Activated CD4-positive, alpha-beta memory T cell treated with anti-CD3 and anti-CD28 coated beads for 36 hours (primary cell): ENCODE data around the gene IPP. TPM values are rescaled to one million over a fixed set of nuclear protein-coding genes. Genes with fewer than 3 reads are reported as not detected.

Experiments
- CTCF ChIA-PET: fragments of 350-600 bp; sonication (Branson Sonifier 250); formaldehyde crosslinking; loops from one replicate; lab custom pipeline; 2021; ENCODE audit warnings: antibody characterized with exemption, inconsistent platforms; lab: Charles Lee
- POLR2A ChIA-PET: fragments of 350-600 bp; sonication (Branson Sonifier 250); formaldehyde crosslinking; loops from one replicate; lab custom pipeline; 2021; ENCODE audit warnings: antibody characterized with exemption; lab: Charles Lee
- DNase-seq: peaks from one replicate; pipeline ENCODE4 v3.0.0-alpha.2; 2020
- H3K27ac Mint-ChIP-seq: one replicate; pipeline ENCODE4 v1.8.0; 2021; ENCODE audit warnings: mixed read lengths
- H3K27me3 Mint-ChIP-seq: one replicate; pipeline ENCODE4 v1.8.0; 2021; ENCODE audit warnings: mixed read lengths
- H3K36me3 Mint-ChIP-seq: one replicate; pipeline ENCODE4 v1.8.0; 2021; ENCODE audit warnings: mixed read lengths
- H3K4me1 Mint-ChIP-seq: one replicate; pipeline ENCODE4 v1.8.0; 2021; ENCODE audit warnings: low read depth, mixed read lengths
- H3K4me3 Mint-ChIP-seq: one replicate; pipeline ENCODE4 v1.8.0; 2021; ENCODE audit warnings: mild to moderate bottlenecking, mixed read lengths
- H3K9me3 Mint-ChIP-seq: one replicate; pipeline ENCODE4 v1.8.0; 2021; ENCODE audit warnings: mixed read lengths
- intact Hi-C: fragments of 100-400 bp; cut with micrococcal nuclease; formaldehyde crosslinking; loops from one replicate; pipeline ENCODE4 v1.15.1; 2023
- total RNA-seq, 2 experiments: library from RNA; stranded (reverse); gene quantifications; one replicate each; pipeline ENCODE4 v1.2.3, GENCODE V29; 2021

Gene IPP
- total RNA-seq, 2 experiments from 2014 or later: 21.4 to 22.9 TPM

GRCh38 chr1:45656573-45657226, 93.8 kb downstream of the IPP start:
- Mint-ChIP-seq H3K4me3 (no peak overlapping the region), H3K4me1 (peaks cover 22% of the 10 kb centered on the region), H3K27me3 (no peaks in the 10 kb centered on the region), H3K9me3 (no peaks in the 10 kb centered on the region), H3K36me3 (peaks cover 48% of the 10 kb centered on the region), H3K27ac (no peak overlapping the region)
- DNase-seq: no peak
- CTCF ChIA-PET: interaction anchor here (2.0 kb wide), 1 partner anchor 29 kb away, joined by 13 read pairs; the partner anchor contains the start of gene GPBP1L1
- intact Hi-C loops: no loop called here
- POLR2A ChIA-PET: interaction anchor here (1.1 to 2.1 kb wide), 2 partner anchors 30 to 135 kb away, joined by 7 to 16 read pairs; partner anchors contain the start of genes GPBP1L1 and PRDX1

- Mint-ChIP-seq H3K4me3 (peak overlapping the region; percentile 20), H3K9me3 (no peaks in the 10 kb centered on the region), H3K4me1 (peaks cover 22% of the 10 kb centered on the region), H3K27me3 (no peaks in the 10 kb centered on the region), H3K36me3 (peaks cover 46% of the 10 kb centered on the region), H3K27ac (peak overlapping the region; percentile 61)
- peak; percentile 34 for DNase-seq
- CTCF ChIA-PET: interaction anchor here (0.6 to 2.0 kb wide), 5 partner anchors 23 to 110 kb away, joined by 3 to 13 read pairs (median 3); partner anchors contain the start of gene GPBP1L1
- intact Hi-C loops: loop anchor here (1.0 to 5.0 kb wide), 2 partner anchors 32 to 42 kb away; partner anchors contain the start of gene GPBP1L1
- POLR2A ChIA-PET: interaction anchor here (0.6 to 2.1 kb wide), 5 partner anchors 25 to 133 kb away, joined by 3 to 16 read pairs (median 4); partner anchors contain the start of genes GPBP1L1, PRDX1 and TMEM69
Measured at GRCh38 chr1:45654540-45655280, 95.7 kb downstream of the IPP start.

Other genes starting within 250 kb of the IPP start
- 100 to 1,000 TPM; 479 to 481 TPM for gene PRDX1, start 228.8 kb downstream of the IPP start, total RNA-seq
- gene AKR1A1, start 199.8 kb downstream of the IPP start, total RNA-seq: 100 to 1,000 TPM; 184 TPM
- 100 to 1,000 TPM; 233 to 235 TPM for gene NASP, start 166.6 kb downstream of the IPP start, total RNA-seq
- gene CCDC17, start 126.6 kb downstream of the IPP start, total RNA-seq: 1 to 10 TPM; 1.1 to 1.3 TPM
- 100 to 1,000 TPM; 106 TPM for gene GPBP1L1, start 64.1 kb downstream of the IPP start, total RNA-seq
- 10 to 100 TPM; 34.0 to 34.5 TPM for gene TMEM69, start 62.5 kb downstream of the IPP start, total RNA-seq
- gene MAST2, start 53.0 kb upstream of the IPP start, total RNA-seq: 10 to 100 TPM; 25.1 to 26.6 TPM